Stimulated activated naive B cell treated with anti-CD40 and anti-IgM and Interleukin-4, amounts not matched to agents 10 μg/mL and 1 μg/mL and 100 μg/mL, for 72 hours (primary cell): ENCODE results near the gene RAB3IL1.

ENCODE experiments used
- ATAC-seq, 2 donors: fragments of 150-1000 bp; cut with Tn5 transposase; replicated peaks; 2 replicates each; pipeline ENCODE4 v1.10.0; 2021; ENCODE audit warnings: moderate library complexity in 1 of 2
- DNase-seq: peaks from one replicate; pipeline ENCODE4 v3.0.0; 2021
- H3K27ac Mint-ChIP-seq: one replicate; pipeline ENCODE4 v1.8.0; 2022; ENCODE audit warnings: mild to moderate bottlenecking, mixed read lengths
- H3K27me3 Mint-ChIP-seq, 2 donors: one replicate each; pipeline ENCODE4 v1.8.0; 2022; ENCODE audit warnings: mixed read lengths in 2 of 2
- H3K36me3 Mint-ChIP-seq, 2 donors: one replicate each; pipeline ENCODE4 v1.8.0; 2022; ENCODE audit warnings: mixed read lengths in 2 of 2, mild to moderate bottlenecking in 1 of 2
- H3K4me1 Mint-ChIP-seq, 2 donors: one replicate each; pipeline ENCODE4 v1.8.0; 2022; ENCODE audit warnings: mixed read lengths in 2 of 2, mild to moderate bottlenecking in 1 of 2
- H3K4me3 Mint-ChIP-seq, 2 donors: one replicate each; pipeline ENCODE4 v1.8.0; 2022; ENCODE audit warnings: mild to moderate bottlenecking in 2 of 2, mixed read lengths in 2 of 2, moderate library complexity in 1 of 2
- H3K9me3 Mint-ChIP-seq, 2 donors: one replicate each; pipeline ENCODE4 v1.8.0; 2022; ENCODE audit warnings: mixed read lengths in 2 of 2, mild to moderate bottlenecking in 1 of 2

The RAB3IL1 gene

GRCh38 chr11:61919705-61920631 is 2.6 kb upstream of the RAB3IL1 start:
- no peak for ATAC-seq

GRCh38 chr11:61918938-61919704 is 1.8 kb upstream of the RAB3IL1 start:
- Mint-ChIP-seq H3K9me3 (no peaks in the 10 kb centered on the region), H3K4me1 (peaks cover 6 to 14% of the 10 kb centered on the region in 2 donors), H3K27ac (no peak overlapping the region), H3K4me3 (no peak overlapping the region), H3K36me3 (peaks cover 0 to 6% of the 10 kb centered on the region in 2 donors), H3K27me3 (peaks cover 61 to 73% of the 10 kb centered on the region in 2 donors)
- DNase-seq (no peak), ATAC-seq (no peak)

More at GRCh38 chr11:61919705-61920631, 2.6 kb upstream of the RAB3IL1 start:
- Mint-ChIP-seq H3K27ac (no peak overlapping the region), H3K4me3 (no peak overlapping the region), H3K9me3 (no peaks in the 10 kb centered on the region), H3K4me1 (peaks cover 6 to 14% of the 10 kb centered on the region in 2 donors), H3K36me3 (peaks cover 0 to 6% of the 10 kb centered on the region in 2 donors), H3K27me3 (peaks cover 58 to 74% of the 10 kb centered on the region in 2 donors)
- DNase-seq: no peak

- H3K36me3 Mint-ChIP-seq: peaks cover 0 to 6% of the 10 kb centered on the region in 2 donors
- H3K4me3 Mint-ChIP-seq: peak overlapping the region; percentile 82 to 86
- DNase-seq (no peak), ATAC-seq (no peak)
- no peak overlapping the region for H3K27ac Mint-ChIP-seq
- peaks cover 6 to 14% of the 10 kb centered on the region in 2 donors for H3K4me1 Mint-ChIP-seq
- H3K9me3 Mint-ChIP-seq: no peaks in the 10 kb centered on the region
- H3K27me3 Mint-ChIP-seq: peaks cover 60 to 72% of the 10 kb centered on the region in 2 donors
Observed at GRCh38 chr11:61918251-61918937, 1.0 kb upstream of the RAB3IL1 start.

GRCh38 chr11:61916737-61917333 is 531 bp downstream of the RAB3IL1 start:
- no peaks in the 10 kb centered on the region for H3K9me3 Mint-ChIP-seq
- peak overlapping the region; percentile 6 to 27 for H3K4me3 Mint-ChIP-seq
- peaks cover 0 to 6% of the 10 kb centered on the region in 2 donors for H3K36me3 Mint-ChIP-seq
- peaks cover 10 to 25% of the 10 kb centered on the region in 2 donors for H3K4me1 Mint-ChIP-seq
- H3K27me3 Mint-ChIP-seq: peaks cover 65 to 66% of the 10 kb centered on the region in 2 donors
- no peak for DNase-seq
- no peak overlapping the region for H3K27ac Mint-ChIP-seq
- ATAC-seq: peak; percentile 19 to 42

- peaks cover 10 to 29% of the 10 kb centered on the region in 2 donors for H3K4me1 Mint-ChIP-seq
- ATAC-seq (no peak), DNase-seq (no peak)
- no peak overlapping the region for H3K27ac Mint-ChIP-seq
- H3K4me3 Mint-ChIP-seq: no peak overlapping the region
- no peaks in the 10 kb centered on the region for H3K9me3 Mint-ChIP-seq
- H3K36me3 Mint-ChIP-seq: peaks cover 0 to 6% of the 10 kb centered on the region in 2 donors
- peaks cover 50 to 52% of the 10 kb centered on the region in 2 donors for H3K27me3 Mint-ChIP-seq
Observed at GRCh38 chr11:61914471-61915171, 2.7 kb downstream of the RAB3IL1 start.

- peaks cover 10 to 29% of the 10 kb centered on the region in 2 donors for H3K4me1 Mint-ChIP-seq
- peaks cover 42 to 47% of the 10 kb centered on the region in 2 donors for H3K27me3 Mint-ChIP-seq
- no peak overlapping the region for H3K27ac Mint-ChIP-seq
- H3K9me3 Mint-ChIP-seq: no peaks in the 10 kb centered on the region
- peaks cover 0 to 6% of the 10 kb centered on the region in 2 donors for H3K36me3 Mint-ChIP-seq
- ATAC-seq (no peak), DNase-seq (no peak)
- no peak overlapping the region for H3K4me3 Mint-ChIP-seq
Observed at GRCh38 chr11:61913699-61914395, 3.5 kb downstream of the RAB3IL1 start.

- ATAC-seq (no peak), DNase-seq (no peak)
- Mint-ChIP-seq H3K27me3 (peaks cover 35 to 40% of the 10 kb centered on the region in 2 donors), H3K9me3 (no peaks in the 10 kb centered on the region), H3K4me1 (peaks cover 10 to 27% of the 10 kb centered on the region in 2 donors), H3K4me3 (no peak overlapping the region), H3K27ac (no peak overlapping the region), H3K36me3 (peaks cover 0 to 3% of the 10 kb centered on the region in 2 donors)
Observed at GRCh38 chr11:61912991-61913698, 4.2 kb downstream of the RAB3IL1 start.

GRCh38 chr11:61912530-61912898 is 4.9 kb downstream of the RAB3IL1 start:
- H3K4me1 Mint-ChIP-seq: peaks cover 4 to 20% of the 10 kb centered on the region in 2 donors
- no peaks in the 10 kb centered on the region for H3K9me3 Mint-ChIP-seq
- ATAC-seq (peak; percentile 44 to 58), DNase-seq (no peak)
- H3K36me3 Mint-ChIP-seq: no peaks in the 10 kb centered on the region
- peaks cover 29 to 34% of the 10 kb centered on the region in 2 donors for H3K27me3 Mint-ChIP-seq
- no peak overlapping the region for H3K27ac Mint-ChIP-seq
- H3K4me3 Mint-ChIP-seq: no peak overlapping the region

GRCh38 chr11:61911701-61912529 is 5.5 kb downstream of the RAB3IL1 start:
- no peak for DNase-seq
- Mint-ChIP-seq H3K36me3 (no peaks in the 10 kb centered on the region), H3K4me1 (peaks cover 7 to 20% of the 10 kb centered on the region in 2 donors), H3K27me3 (peaks cover 27 to 32% of the 10 kb centered on the region in 2 donors), H3K9me3 (no peaks in the 10 kb centered on the region), H3K4me3 (no peak overlapping the region), H3K27ac (no peak overlapping the region)
- ATAC-seq: no peak

- no peak overlapping the region for H3K4me3 Mint-ChIP-seq
- no peaks in the 10 kb centered on the region for H3K9me3 Mint-ChIP-seq
- no peak overlapping the region for H3K27ac Mint-ChIP-seq
- ATAC-seq: no peak
- H3K4me1 Mint-ChIP-seq: peaks cover 11 to 20% of the 10 kb centered on the region in 2 donors
- peaks cover 20 to 25% of the 10 kb centered on the region in 2 donors for H3K27me3 Mint-ChIP-seq
- no peaks in the 10 kb centered on the region for H3K36me3 Mint-ChIP-seq
- DNase-seq: no peak
Observed at GRCh38 chr11:61911128-61911700, 6.2 kb downstream of the RAB3IL1 start.
